ENCODE results near the gene NR1H4. TPM values are rescaled to one million over a fixed set of nuclear protein-coding genes. Genes with fewer than 3 reads are reported as not detected.
"Not testable (repeated sequence)": the region's sequence is repeated elsewhere in the genome, so short reads cannot be mapped to it uniquely, and the experiment has no call there.

NR1H4 gene
- total RNA-seq, 1 experiment from 2014 or later = 0.55 TPM

DNA sequence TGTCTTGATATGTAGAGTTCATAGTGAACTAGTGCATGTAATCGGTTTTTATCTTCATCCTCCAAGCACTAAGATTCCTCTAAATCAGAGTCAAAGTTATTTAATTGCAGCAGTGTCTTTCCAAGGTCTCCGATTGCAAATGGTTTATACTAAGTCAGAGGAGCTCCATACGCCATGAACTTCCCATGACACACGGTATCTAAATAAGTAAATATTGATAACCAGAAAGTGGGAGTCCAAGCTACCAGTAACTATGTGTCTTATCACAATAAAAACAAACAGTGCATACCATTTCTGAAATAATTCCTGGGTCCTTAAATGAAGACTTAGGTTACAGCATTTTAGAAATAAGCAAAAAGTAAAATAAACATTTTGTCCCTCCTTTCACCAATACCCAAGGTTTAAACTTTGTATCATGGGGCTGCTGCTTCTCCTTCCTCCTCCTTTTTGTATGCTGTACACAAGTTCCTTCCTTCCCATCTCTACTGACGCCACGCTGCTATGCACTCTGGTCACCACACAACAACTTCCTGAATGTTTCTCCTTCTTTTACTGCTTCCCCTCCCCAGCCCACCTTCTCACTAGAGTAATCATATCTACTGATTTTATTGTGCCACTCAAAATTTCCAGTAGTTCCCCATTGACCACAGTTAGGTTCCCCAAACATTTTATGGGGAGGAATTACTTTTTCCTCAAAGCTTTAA, 10.7 kb downstream of the NR1H4 start:
- no peaks in the 10 kb centered on the region for H3K27me3 ChIP-seq (replicated peaks)
- peak in 1 of 2 experiments; percentile 52 for DNase-seq (ENCODE audit: low read depth in 1 of 2, low spot score in 2 of 2)
- H3K4me3 ChIP-seq = no peak overlapping the region

DNA sequence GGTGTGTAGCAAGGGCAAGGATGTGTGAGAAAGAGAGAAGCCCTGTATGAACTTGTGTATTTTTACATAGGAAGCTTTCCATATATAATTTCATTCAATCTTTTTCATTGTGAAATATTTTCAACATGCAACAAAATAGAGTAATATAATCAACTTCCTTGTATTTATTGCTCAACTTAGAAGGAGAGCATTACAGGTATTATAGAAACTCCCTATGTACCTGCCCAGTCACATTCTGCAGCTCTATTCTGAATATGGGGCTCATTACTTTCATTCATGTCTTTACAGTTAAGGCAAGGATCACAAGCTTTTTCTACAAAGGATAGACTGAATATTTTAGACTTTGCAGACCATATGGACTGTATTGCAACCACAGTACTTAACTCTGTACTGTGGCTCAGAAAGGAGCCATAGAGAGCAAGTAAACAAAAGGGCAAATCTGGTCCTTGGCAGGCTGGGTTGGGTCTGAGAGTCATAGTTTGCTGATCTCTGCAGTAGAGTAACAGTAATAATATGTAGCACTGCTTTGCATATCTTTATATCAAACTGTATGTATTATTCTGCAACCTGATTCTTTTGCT, 11.3 kb downstream of the NR1H4 start:
- DNase-seq (ENCODE audit: low read depth in 1 of 2, low spot score in 2 of 2) = no peak
- Histone ChIP-seq H3K36me3 (no peaks in the 10 kb centered on the region), H3K9me3 (replicated peaks) (no peaks in the 10 kb centered on the region), H3K27me3 (replicated peaks) (no peaks in the 10 kb centered on the region), H3K4me1 (replicated peaks) (peaks cover 20% of the 10 kb centered on the region), H3K4me3 (no peak overlapping the region), H3K27ac (peak overlapping the region; percentile 4; the same call in 1 of the 2 replicates)

More for the DNA sequence above, 10.7 kb downstream of the NR1H4 start:
- Histone ChIP-seq H3K36me3 (no peaks in the 10 kb centered on the region), H3K27ac (peak overlapping the region; percentile 4; the same call in 1 of the 2 replicates), H3K9me3 (replicated peaks) (no peaks in the 10 kb centered on the region), H3K4me1 (replicated peaks) (peaks cover 20% of the 10 kb centered on the region)

DNA sequence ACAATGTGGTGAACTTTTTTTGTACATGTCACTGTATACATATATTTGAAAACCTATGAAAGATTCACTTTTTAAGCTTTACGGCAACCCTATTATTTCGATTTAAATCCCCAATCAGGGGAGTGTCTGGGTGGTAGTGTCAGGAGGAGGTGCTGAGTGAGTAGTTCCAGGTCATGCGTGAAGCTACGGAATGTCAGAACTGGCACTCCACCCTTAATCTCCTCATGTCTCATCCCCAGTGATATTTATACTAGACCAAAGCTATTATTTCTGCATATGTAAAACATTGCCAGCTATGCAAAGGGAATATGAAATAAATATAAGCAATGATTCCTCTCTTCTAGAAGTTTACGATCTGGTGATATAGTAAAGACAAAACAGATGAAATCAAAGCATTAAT, 12.3 kb downstream of the NR1H4 start:
- DNase-seq (ENCODE audit: low read depth in 1 of 2, low spot score in 2 of 2) = no peak
- Histone ChIP-seq H3K4me1 (replicated peaks) (peaks cover 16% of the 10 kb centered on the region), H3K36me3 (no peaks in the 10 kb centered on the region), H3K27ac (no peak overlapping the region), H3K9me3 (replicated peaks) (no peaks in the 10 kb centered on the region), H3K27me3 (replicated peaks) (no peaks in the 10 kb centered on the region), H3K4me3 (no peak overlapping the region)

DNA sequence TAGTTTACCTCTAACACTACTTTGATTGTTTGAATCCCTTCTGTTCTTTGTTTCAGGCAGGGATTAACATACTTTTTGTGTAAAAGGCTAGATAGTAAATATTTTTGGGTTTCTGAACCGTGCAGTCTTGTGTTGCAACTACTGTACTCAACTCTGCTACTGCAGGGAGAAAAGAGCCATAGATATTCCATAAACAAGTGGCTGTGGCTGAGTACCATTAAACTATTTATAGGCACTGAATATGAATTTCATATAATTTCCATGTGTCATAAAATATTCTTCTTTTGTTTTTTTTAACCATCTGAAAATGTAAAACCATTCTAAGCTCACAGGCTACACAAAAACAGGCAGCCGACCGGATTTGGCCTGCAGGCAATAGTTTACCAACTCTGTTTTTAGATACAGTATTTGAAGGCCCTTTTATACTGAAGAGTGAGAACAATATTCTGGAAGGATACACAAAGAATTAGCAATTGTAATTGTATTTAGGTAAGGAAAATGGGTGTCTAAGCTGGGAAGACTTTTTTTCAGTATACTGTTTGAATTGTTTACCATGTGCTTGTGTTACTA, 15.7 kb downstream of the NR1H4 start:
- no peaks in the 10 kb centered on the region for H3K36me3 ChIP-seq
- H3K27me3 ChIP-seq (replicated peaks) = no peaks in the 10 kb centered on the region
- no peaks in the 10 kb centered on the region for H3K9me3 ChIP-seq (replicated peaks)
- no peak for DNase-seq (ENCODE audit: low read depth in 1 of 2, low spot score in 2 of 2)
- no peak overlapping the region for H3K4me3 ChIP-seq
- H3K27ac ChIP-seq = no peak overlapping the region
- H3K4me1 ChIP-seq (replicated peaks) = 0 out of 2 replicates have a peak, but pooled peaks cover 7% of the 10 kb centered on the region

DNA sequence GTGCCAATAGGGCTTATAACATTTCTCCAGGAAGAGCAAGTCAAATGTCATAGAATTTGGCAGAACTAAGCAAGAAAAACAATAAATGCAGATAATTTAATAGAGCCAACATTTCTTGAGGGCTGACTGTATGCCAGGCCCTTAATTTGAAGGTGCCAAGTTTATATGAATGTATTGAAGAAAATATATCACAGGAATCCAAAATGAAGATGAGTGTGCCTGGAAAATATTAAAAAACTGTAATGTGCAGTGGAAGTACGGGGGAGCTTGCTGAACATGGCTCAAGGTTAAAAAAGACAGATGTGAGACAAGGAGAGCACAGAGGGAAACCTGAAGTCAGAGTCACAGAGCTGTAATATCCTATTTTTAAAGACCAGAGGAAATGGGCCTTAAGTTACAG, 16.4 kb downstream of the NR1H4 start:
- 0 out of 2 replicates have a peak, but pooled peaks cover under 1% of the 10 kb centered on the region for H3K4me1 ChIP-seq (replicated peaks)
- H3K4me3 ChIP-seq = no peak overlapping the region
- H3K27ac ChIP-seq = no peak overlapping the region
- DNase-seq (ENCODE audit: low read depth in 1 of 2, low spot score in 2 of 2) = no peak
- no peaks in the 10 kb centered on the region for H3K36me3 ChIP-seq
- H3K9me3 ChIP-seq (replicated peaks) = no peaks in the 10 kb centered on the region
- H3K27me3 ChIP-seq (replicated peaks) = no peaks in the 10 kb centered on the region

DNA sequence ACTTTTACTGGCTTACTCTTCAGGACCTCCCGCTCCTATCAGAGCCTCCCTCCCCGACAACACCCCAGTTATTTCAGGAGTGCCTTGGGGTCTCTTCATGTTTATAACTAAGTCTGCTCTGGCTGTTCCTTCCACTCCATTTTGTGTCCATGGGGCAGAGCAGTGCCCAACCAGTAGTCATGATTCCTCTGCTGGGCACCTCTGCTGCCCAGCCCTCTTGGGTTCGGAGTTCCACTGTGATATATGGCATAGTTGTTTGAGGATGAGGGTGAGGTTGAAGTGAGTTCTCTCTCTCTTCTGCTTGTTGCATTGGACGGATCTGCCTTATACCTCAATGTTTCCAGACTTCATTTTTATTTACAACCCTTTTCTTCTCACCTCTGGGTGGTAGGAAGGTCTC, 17.4 kb downstream of the NR1H4 start:
- Histone ChIP-seq H3K4me3 (no peak overlapping the region), H3K36me3 (no peaks in the 10 kb centered on the region), H3K9me3 (replicated peaks) (no peaks in the 10 kb centered on the region), H3K27me3 (replicated peaks) (no peaks in the 10 kb centered on the region), H3K4me1 (replicated peaks) (no peaks in the 10 kb centered on the region), H3K27ac (no peak overlapping the region)
- no peak for DNase-seq (ENCODE audit: low read depth in 1 of 2, low spot score in 2 of 2)

DNA sequence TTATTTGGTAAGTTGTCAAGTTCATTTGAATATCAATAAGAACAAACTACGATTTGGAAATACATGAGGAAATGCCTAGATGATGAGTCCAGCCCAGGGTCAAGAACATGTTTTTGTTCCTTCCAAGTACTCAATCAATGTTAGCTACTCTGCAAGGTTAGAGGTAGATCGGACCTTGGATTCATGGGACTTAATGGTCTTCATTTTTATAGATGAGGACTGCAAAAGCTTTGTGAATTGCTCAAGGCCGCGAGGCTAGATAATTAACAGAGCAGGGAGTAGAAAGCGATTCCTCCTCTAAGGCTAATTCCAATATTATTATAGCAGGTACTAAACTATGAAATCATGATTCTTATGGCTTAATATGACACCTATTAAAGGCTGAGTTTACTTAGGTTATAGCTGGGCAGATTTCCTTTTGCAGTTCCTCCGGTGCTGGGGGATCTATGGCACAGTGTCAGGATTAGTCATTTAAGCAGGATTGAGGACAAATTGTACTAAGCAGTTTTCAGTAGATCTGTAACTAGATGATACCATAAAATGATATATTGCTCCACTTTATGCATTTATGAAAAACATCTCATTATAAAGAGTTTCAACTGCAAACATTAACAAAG, 19.8 kb downstream of the NR1H4 start:
- Histone ChIP-seq H3K4me1 (replicated peaks) (no peaks in the 10 kb centered on the region), H3K36me3 (no peaks in the 10 kb centered on the region), H3K27ac (no peak overlapping the region), H3K4me3 (no peak overlapping the region), H3K27me3 (replicated peaks) (no peaks in the 10 kb centered on the region), H3K9me3 (replicated peaks) (no peaks in the 10 kb centered on the region)
- no peak for DNase-seq (ENCODE audit: low read depth in 1 of 2, low spot score in 2 of 2)

DNA sequence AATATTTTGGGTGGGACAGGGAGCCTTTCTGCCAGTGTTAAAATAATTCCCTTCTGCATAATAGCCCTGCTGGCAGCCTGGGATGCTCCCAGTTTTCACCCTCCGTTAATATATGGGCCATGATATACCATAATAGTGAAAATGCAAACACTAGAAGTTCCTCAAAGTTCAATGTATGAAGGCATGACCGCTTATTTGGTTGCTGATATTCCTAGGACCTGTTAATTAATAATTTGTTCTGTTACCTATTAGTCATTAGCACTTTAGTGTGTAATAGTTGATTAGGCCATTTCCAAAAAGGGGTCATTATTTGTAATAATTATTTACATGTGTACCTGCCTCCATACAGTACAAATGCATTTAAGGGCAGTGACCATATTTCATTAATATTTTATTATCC, 20.4 kb downstream of the NR1H4 start:
- Histone ChIP-seq H3K27me3 (replicated peaks) (no peaks in the 10 kb centered on the region), H3K9me3 (replicated peaks) (no peaks in the 10 kb centered on the region), H3K27ac (no peak overlapping the region), H3K36me3 (no peaks in the 10 kb centered on the region), H3K4me3 (no peak overlapping the region), H3K4me1 (replicated peaks) (no peaks in the 10 kb centered on the region)
- no peak for DNase-seq (ENCODE audit: low read depth in 1 of 2, low spot score in 2 of 2)

DNA sequence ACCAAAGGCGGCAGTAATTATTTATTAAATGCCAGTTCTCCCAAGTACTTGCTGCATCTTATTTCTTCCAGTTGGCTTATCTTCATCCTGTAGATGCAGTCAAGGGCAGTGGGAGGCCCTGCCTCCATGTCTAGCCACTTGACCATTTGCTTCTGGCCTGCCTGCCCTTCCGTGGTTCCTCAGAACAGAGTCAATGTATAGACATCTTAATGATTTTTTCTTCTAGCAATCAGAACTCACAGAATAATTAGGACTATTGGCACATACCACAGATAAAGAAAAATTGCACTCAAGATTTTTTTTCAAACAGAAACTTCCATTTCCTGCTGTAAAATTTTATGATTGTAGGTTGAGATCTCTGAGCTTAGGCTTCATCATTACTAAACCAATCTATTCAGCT, 20.9 kb downstream of the NR1H4 start:
- Histone ChIP-seq H3K9me3 (replicated peaks) (no peaks in the 10 kb centered on the region), H3K27me3 (replicated peaks) (no peaks in the 10 kb centered on the region), H3K27ac (no peak overlapping the region), H3K4me3 (no peak overlapping the region), H3K4me1 (replicated peaks) (no peaks in the 10 kb centered on the region), H3K36me3 (no peaks in the 10 kb centered on the region)
- no peak for DNase-seq (ENCODE audit: low read depth in 1 of 2, low spot score in 2 of 2)

DNA sequence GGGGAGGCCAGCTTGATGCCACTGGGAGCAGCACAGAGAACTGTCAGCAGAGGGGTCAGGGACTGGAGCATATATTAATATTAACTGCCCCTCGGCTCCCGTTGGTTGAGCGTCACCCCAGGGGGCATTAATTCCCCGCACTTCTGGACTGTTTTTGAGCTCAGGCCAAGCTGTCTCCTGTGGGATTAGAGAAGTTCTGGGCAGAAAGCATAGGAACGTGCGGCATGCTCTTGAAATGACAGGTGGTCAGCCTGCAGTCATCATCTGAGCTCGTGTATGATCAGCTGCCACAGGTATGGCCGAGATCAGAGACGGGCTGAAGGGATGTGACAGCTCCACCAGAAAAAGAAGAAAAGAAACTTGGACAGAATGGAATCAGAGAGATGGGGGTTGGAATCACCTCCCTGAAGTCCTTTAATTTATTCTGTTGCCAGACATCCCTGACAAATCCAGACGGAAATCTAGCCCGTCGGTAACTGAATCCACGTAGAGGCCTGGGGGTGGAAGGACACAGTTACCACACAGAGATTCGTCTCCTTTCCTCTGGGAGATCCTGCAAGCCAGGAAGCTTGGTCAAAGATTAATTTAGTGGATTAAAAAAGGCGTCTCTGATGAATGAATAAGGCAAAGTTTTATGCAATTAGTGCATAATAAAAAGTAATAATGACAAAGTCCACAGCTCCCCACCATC, 23.6 kb downstream of the NR1H4 start:
- Histone ChIP-seq H3K36me3 (no peaks in the 10 kb centered on the region), H3K4me3 (no peak overlapping the region)

DNA sequence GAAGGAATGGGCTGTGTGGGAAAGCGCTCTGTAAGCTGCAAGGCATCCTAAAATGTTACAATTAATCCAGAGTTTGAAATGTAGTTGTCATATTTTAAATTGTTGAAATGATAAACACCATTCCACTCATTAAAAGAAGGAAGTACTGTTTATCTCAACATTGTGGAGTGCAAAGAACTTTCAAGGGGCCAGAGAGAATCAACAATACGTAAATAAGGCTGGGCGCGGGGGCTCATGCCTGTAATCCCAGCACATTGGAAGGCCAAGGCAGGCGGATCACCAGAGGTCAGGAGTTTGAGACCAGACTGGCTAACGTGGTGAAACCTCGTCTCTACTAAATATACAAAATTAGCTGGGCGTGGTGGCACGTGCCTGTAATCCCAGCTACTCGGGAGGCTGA, 24.5 kb downstream of the NR1H4 start:
- DNase-seq (ENCODE audit: low read depth in 1 of 2, low spot score in 2 of 2) = no peak
- H3K4me1 ChIP-seq (replicated peaks) = no peaks in the 10 kb centered on the region

More for the DNA sequence above, 23.6 kb downstream of the NR1H4 start:
- Histone ChIP-seq H3K4me1 (replicated peaks) (no peaks in the 10 kb centered on the region), H3K27me3 (replicated peaks) (no peaks in the 10 kb centered on the region), H3K27ac (no peak overlapping the region), H3K9me3 (replicated peaks) (no peaks in the 10 kb centered on the region)
- DNase-seq (ENCODE audit: low read depth in 1 of 2, low spot score in 2 of 2) = no peak

DNA sequence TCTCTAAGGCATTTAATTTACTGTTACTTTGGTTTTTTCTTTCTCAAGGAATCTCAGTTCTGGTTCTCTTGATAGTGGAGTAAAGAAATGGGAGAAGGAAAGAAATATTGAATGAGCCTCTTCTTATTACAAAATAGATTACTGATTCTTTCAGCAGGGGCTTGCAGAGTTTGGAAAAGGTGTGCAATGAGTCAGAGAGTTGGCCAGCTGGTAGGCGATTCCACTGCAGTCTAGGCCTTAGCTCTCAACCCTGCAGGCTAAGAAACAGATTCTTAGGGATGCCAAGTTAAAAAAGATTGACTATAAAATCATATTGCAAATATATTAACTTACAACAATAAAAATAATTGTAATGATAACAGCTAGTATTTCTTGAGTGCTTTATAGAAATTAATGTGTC, 25.8 kb downstream of the NR1H4 start:
- no peak for DNase-seq (ENCODE audit: low read depth in 1 of 2, low spot score in 2 of 2)
- Histone ChIP-seq H3K36me3 (no peaks in the 10 kb centered on the region), H3K27me3 (replicated peaks) (no peaks in the 10 kb centered on the region), H3K27ac (no peak overlapping the region), H3K9me3 (replicated peaks) (no peaks in the 10 kb centered on the region), H3K4me3 (no peak overlapping the region), H3K4me1 (replicated peaks) (no peaks in the 10 kb centered on the region)

More for the DNA sequence above, 24.5 kb downstream of the NR1H4 start:
- H3K36me3 ChIP-seq = no peaks in the 10 kb centered on the region
- H3K4me3 ChIP-seq = no peak overlapping the region
- no peak overlapping the region for H3K27ac ChIP-seq
- no peaks in the 10 kb centered on the region for H3K9me3 ChIP-seq (replicated peaks)
- H3K27me3 ChIP-seq (replicated peaks) = no peaks in the 10 kb centered on the region

DNA sequence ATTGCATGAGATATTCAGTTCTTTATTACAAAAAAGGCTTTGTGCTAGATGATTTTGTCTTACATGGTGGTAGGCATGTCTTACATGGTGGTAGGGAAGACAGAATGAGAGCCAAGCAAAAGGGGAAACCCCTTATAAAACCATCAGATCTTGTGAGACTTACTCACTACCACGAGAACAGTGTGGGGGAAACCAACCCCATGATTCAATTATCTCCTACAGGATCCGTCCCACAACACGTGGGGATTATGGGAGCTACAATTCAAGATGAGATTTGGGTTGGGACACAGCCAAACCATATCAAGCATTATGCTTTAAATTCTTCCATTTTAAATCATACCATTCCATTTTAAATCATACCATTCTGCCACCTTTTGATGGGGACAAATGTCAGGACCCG, 29.1 kb downstream of the NR1H4 start:
- not testable (repeated sequence) for H3K27me3 ChIP-seq (replicated peaks)

More for the DNA sequence above, 29.1 kb downstream of the NR1H4 start:
- not testable (repeated sequence) for H3K9me3 ChIP-seq (replicated peaks); H3K4me3 ChIP-seq; DNase-seq (ENCODE audit: low read depth in 1 of 2, low spot score in 2 of 2); H3K27ac ChIP-seq; H3K36me3 ChIP-seq; H3K4me1 ChIP-seq (replicated peaks)
